IMR-90 (cell line): ENCODE data around the gene ADGRV1. TPM values are rescaled to one million over a fixed set of nuclear protein-coding genes. Genes with fewer than 3 reads are reported as not detected.

Experiments used
- ATAC-seq: fragments of 200-7000 bp; cut with Tn5 transposase; 2 replicates; pipeline ENCODE4 v1.9.1; 2020; ENCODE audit warnings: low read depth, mild to moderate bottlenecking, moderate library complexity
- BruUV-seq: library from RNA; stranded (reverse); fragments of 400-500 nt; replicated peaks from 2 replicates; lab custom pipeline; 2021; lab: Mats Ljungman, UMichigan
- CTCF ChIA-PET: fragments of 300-600 bp; formaldehyde crosslinking; extraction: SDS; loops from one replicate; lab custom pipeline; 2021; ENCODE audit warnings: antibody characterized with exemption; lab: Yijun Ruan, JAX
- POLR2A ChIA-PET: fragments of 300-600 bp; sonication (Branson Sonifier 250); formaldehyde crosslinking; loops from one replicate; lab custom pipeline; 2022; ENCODE audit warnings: antibody characterized with exemption; ENCODE audit not compliant: unreplicated experiment; lab: Charles Lee
- DNase-seq: peaks from one replicate; pipeline ENCODE4 v3.0.0; 2013
- H2AFZ ChIP-seq: replicated peaks from 2 replicates; pipeline ENCODE3; 2013; ENCODE audit warnings: low read length, mild to moderate bottlenecking; ENCODE audit not compliant: poor library complexity
- H2AK5ac ChIP-seq: 2 replicates; pipeline ENCODE4 v1.6.1; 2013; ENCODE audit warnings: low read depth, low read length, inconsistent platforms
- H2AK9ac ChIP-seq: replicated peaks from 2 replicates; pipeline ENCODE3; 2013; ENCODE audit warnings: mild to moderate bottlenecking, low read depth, low read length, moderate library complexity; ENCODE audit not compliant: poor library complexity
- H2BK120ac ChIP-seq: 2 replicates; pipeline ENCODE4 v1.6.1; 2013; ENCODE audit warnings: low read depth, low read length, inconsistent platforms
- H2BK15ac ChIP-seq: 3 replicates; pipeline ENCODE4 v1.6.1; 2013; ENCODE audit warnings: low read depth, low read length, inconsistent platforms
- H2BK20ac ChIP-seq: 2 replicates; pipeline ENCODE4 v1.6.1; 2013; ENCODE audit warnings: low read depth, mild to moderate bottlenecking, inconsistent platforms, low read length, moderate library complexity
- H2BK5ac ChIP-seq: 2 replicates; pipeline ENCODE4 v1.6.1; 2013; ENCODE audit warnings: mild to moderate bottlenecking, low read depth, low read length, inconsistent platforms; ENCODE audit not compliant: poor library complexity, severe bottlenecking
- H3K14ac ChIP-seq: replicated peaks from 2 replicates; pipeline ENCODE4 v1.6.1; 2013; ENCODE audit warnings: low read depth, low read length, inconsistent platforms
- H3K18ac ChIP-seq: 2 replicates; pipeline ENCODE4 v1.6.1; 2013; ENCODE audit warnings: low read depth, low read length, control low read depth
- H3K23ac ChIP-seq: 2 replicates; pipeline ENCODE4 v1.6.1; 2013; ENCODE audit warnings: low read depth, low read length, inconsistent platforms
- H3K27ac ChIP-seq: 2 replicates; pipeline ENCODE4 v1.5.1; 2013; ENCODE audit warnings: mild to moderate bottlenecking, control low read depth, low read length; ENCODE audit not compliant: insufficient read depth
- H3K27me3 ChIP-seq: 2 replicates; pipeline ENCODE4 v1.6.1; 2013; ENCODE audit warnings: low read length; ENCODE audit not compliant: control insufficient read depth, insufficient read depth
- H3K36me3 ChIP-seq: 2 replicates; pipeline ENCODE4 v1.6.1; 2013; ENCODE audit warnings: low read length, mixed read lengths; ENCODE audit not compliant: control insufficient read depth, insufficient read depth
- H3K4ac ChIP-seq: 2 replicates; pipeline ENCODE4 v1.6.1; 2013; ENCODE audit warnings: low read depth, low read length, inconsistent platforms
- H3K4me1 ChIP-seq: 2 replicates; pipeline ENCODE4 v1.6.1; 2013; ENCODE audit warnings: low read length, mixed read lengths; ENCODE audit not compliant: control insufficient read depth, insufficient read depth
- H3K4me2 ChIP-seq: 2 replicates; pipeline ENCODE4 v1.6.1; 2013; ENCODE audit warnings: low read depth, mild to moderate bottlenecking, control low read depth, low read length, moderate library complexity
- H3K4me3 ChIP-seq: 2 replicates; pipeline ENCODE4 v1.5.1; 2013; ENCODE audit warnings: low read depth, mild to moderate bottlenecking, control low read depth, low read length, moderate library complexity; ENCODE audit not compliant: insufficient read depth
- H3K56ac ChIP-seq: 2 replicates; pipeline ENCODE4 v1.6.1; 2013; ENCODE audit warnings: low read length, inconsistent platforms; ENCODE audit not compliant: insufficient read depth; ENCODE audit errors: extremely low read depth
- H3K79me1 ChIP-seq, 2 experiments: 2 replicates each; pipeline ENCODE4 v1.6.1; 2013; ENCODE audit warnings: low read length in 2 of 2, inconsistent platforms in 1 of 2, low read depth in 1 of 2
- H3K9ac ChIP-seq: 2 replicates; pipeline ENCODE4 v1.6.1; 2013; ENCODE audit warnings: low read depth, low read length, control low read depth
- H3K9me1 ChIP-seq: 2 replicates; pipeline ENCODE4 v1.6.1; 2013; ENCODE audit warnings: low read length, inconsistent platforms; ENCODE audit not compliant: insufficient read depth
- H3K9me3 ChIP-seq: 2 replicates; pipeline ENCODE4 v1.6.1; 2013; ENCODE audit warnings: low read length; ENCODE audit not compliant: control insufficient read depth, insufficient read depth
- H4K20me1 ChIP-seq: 2 replicates; pipeline ENCODE4 v1.6.1; 2013; ENCODE audit warnings: low read length, inconsistent platforms; ENCODE audit not compliant: insufficient read depth
- H4K5ac ChIP-seq: 2 replicates; pipeline ENCODE4 v1.6.1; 2013; ENCODE audit warnings: mild to moderate bottlenecking, low read depth, low read length, control low read depth
- H4K8ac ChIP-seq, 2 experiments: 2 replicates each; pipeline ENCODE4 v1.6.1; 2013; ENCODE audit warnings: low read depth in 2 of 2, low read length in 2 of 2, control low read depth in 1 of 2, inconsistent platforms in 1 of 2
- H4K91ac ChIP-seq: 2 replicates; pipeline ENCODE4 v1.6.1; 2013; ENCODE audit warnings: low read depth, low read length, inconsistent platforms; ENCODE audit not compliant: insufficient read depth
- BHLHE40 ChIP-seq: fragments of 150-350 bp; IDR thresholded peaks from 2 replicates; pipeline ENCODE4 v1.6.1; 2016; ENCODE audit warnings: mild to moderate bottlenecking, low read depth, low read length
- FOS ChIP-seq: fragments of 150-350 bp; IDR thresholded peaks from 2 replicates; pipeline ENCODE4 v1.6.1; 2016; ENCODE audit warnings: low read depth, low read length
- MXI1 ChIP-seq: IDR thresholded peaks from 2 replicates; pipeline ENCODE4 v1.6.1; 2012; ENCODE audit warnings: low read depth, mild to moderate bottlenecking, low read length, moderate library complexity, borderline replicate concordance
- POLR2A ChIP-seq: IDR thresholded peaks from 2 replicates; pipeline ENCODE4 v1.6.1; 2012; ENCODE audit warnings: mild to moderate bottlenecking, low read depth, low read length
- RFX5 ChIP-seq: IDR thresholded peaks from 2 replicates; pipeline ENCODE4 v1.8.0; 2012; ENCODE audit warnings: low read depth, mild to moderate bottlenecking, low read length, moderate library complexity
- USF2 ChIP-seq: fragments of 150-350 bp; IDR thresholded peaks from 2 replicates; pipeline ENCODE4 v1.6.1; 2017; ENCODE audit warnings: mild to moderate bottlenecking, antibody characterized with exemption, low read length, low read depth
- WGBS, 2 experiments: methylation state at CpG; one replicate each; pipeline versions ENCODE4 v1.1.5 to v1.1.7; 2013; ENCODE audit warnings: missing lambda C conversion rate in 2 of 2; ENCODE audit not compliant: insufficient read length in 1 of 2; ENCODE audit errors: extremely low coverage in 2 of 2; 5-methylcytosine and 5-hydroxymethylcytosine counted together
- dilution Hi-C: fragments of 300-500 bp; cut with HindIII; formaldehyde crosslinking; loops from one replicate; pipeline ENCODE4 v1.14.3; 2018; ENCODE audit warnings: low sequenced_read_pairs; ENCODE audit not compliant: unreplicated experiment
- in situ Hi-C: fragments of 300-500 bp; cut with MboI; formaldehyde crosslinking; loops from 3 replicates; pipeline ENCODE4 v1.14.3; 2019; ENCODE audit warnings: low sequenced_read_pairs, inconsistent platforms, mixed read lengths
- intact Hi-C: fragments of 100-400 bp; cut with micrococcal nuclease; formaldehyde crosslinking; loops from 2 replicates; pipeline ENCODE4 v1.10.0; 2022
- polyA plus RNA-seq, 3 experiments: library from polyadenylated mRNA; depleted of rRNA; stranded (reverse); fragments of >200 nt; gene quantifications; 2 replicates each; pipeline ENCODE4 v1.2.3, GENCODE V29; 2012; ENCODE audit warnings: low replicate concordance in 1 of 3
- total RNA-seq: library from RNA; depleted of rRNA; stranded (reverse); fragments of >200 nt; gene quantifications from 2 replicates; pipeline ENCODE4 v1.2.3, GENCODE V29; 2012; rRNA removed

Gene ADGRV1
- total and polyA plus RNA-seq, 2 of the 4 experiments (the other 2 are of a cell fraction), result under 0.01 TPM; not detected in 1

GRCh38 chr5:91212714-91213092 lies 654.1 kb downstream of the ADGRV1 start:
- Histone ChIP-seq H2AFZ (peak overlapping the region; percentile 9), H4K8ac (peak overlapping the region; percentile 21 to 37; a peak in 3 of 4 replicates), H3K9me1 (no peaks in the 10 kb centered on the region; the same call in 1 of the 2 replicates), H3K18ac (peak overlapping the region; percentile 93; the same call in 1 of the 2 replicates), H2AK5ac (no peak overlapping the region), H3K4me2 (peak overlapping the region; percentile 40), H3K27ac (peak overlapping the region; percentile 65; the same call in 1 of the 2 replicates), H3K36me3 (no peaks in the 10 kb centered on the region), H2BK15ac (peak overlapping the region; percentile 50; the same call in 2 of the 3 replicates), H3K23ac (0 out of 2 replicates have a peak overlapping the region, but pooled peaks have one; percentile 2), H3K14ac (peak overlapping the region; percentile 50), H3K4ac (peak overlapping the region; percentile 42; the same call in 1 of the 2 replicates), H4K5ac (peak overlapping the region; percentile 88), H3K56ac (no peak overlapping the region), H4K20me1 (no peaks in the 10 kb centered on the region), H3K4me3 (no peak overlapping the region), H3K9ac (no peak overlapping the region), H4K91ac (peak overlapping the region; percentile 16), H2BK5ac (peak overlapping the region; percentile 25), H3K27me3 (no peaks in the 10 kb centered on the region), H3K9me3 (no peaks in the 10 kb centered on the region), H3K79me1 (no peaks in the 10 kb centered on the region), H2AK9ac (no peak overlapping the region), H2BK20ac (peak overlapping the region; percentile 20), H3K4me1 (peaks cover 5% of the 10 kb centered on the region), H2BK120ac (peak overlapping the region; percentile 54; the same call in 1 of the 2 replicates)
- in situ Hi-C loops (no loop called here), dilution Hi-C loops (no loop called here), intact Hi-C loops (loop anchor here (5.0 kb wide), 1 partner anchor 170 kb away; the partner anchor contains the start of gene ARRDC3)
- DNase-seq (peak; percentile 94), ATAC-seq (peak; percentile 82)
- WGBS, 2 experiments, result no CpG with 5 or more reads among the region's 1 CpG
- TF ChIP-seq BHLHE40 (peak; percentile 57; the same call in 1 of the 2 replicates), RFX5 (no peak), MXI1 (no peak), POLR2A (no peak), FOS (peak; percentile 62; the same call in 1 of the 2 replicates), USF2 (peak; percentile 98)
- POLR2A ChIA-PET, result no interaction called here
- no TSS peak for BruUV-seq
- CTCF ChIA-PET, result interaction anchor here (1.6 kb wide), 1 partner anchor 172 kb away, joined by 3 read pairs; no protein-coding TSS in a partner anchor

Other genes with a start within 250 kb of the ADGRV1 start
- 1.1 and 2.5 TPM in 2 replicates for gene CETN3, start 149.0 kb upstream of the ADGRV1 start, total RNA-seq
- 5.9 and 6.5 TPM in 2 replicates for gene CETN3, start 149.0 kb upstream of the ADGRV1 start, polyA plus RNA-seq (2012; rRNA removed)
- gene MBLAC2, start 84.0 kb upstream of the ADGRV1 start, total RNA-seq, result 3.2 and 5.0 TPM in 2 replicates
- 2.5 and 3.0 TPM in 2 replicates for gene MBLAC2, start 84.0 kb upstream of the ADGRV1 start, polyA plus RNA-seq (2012; rRNA removed)
- 10.6 and 15.6 TPM in 2 replicates for gene POLR3G, start 83.9 kb upstream of the ADGRV1 start, total RNA-seq
- 11.5 and 11.6 TPM in 2 replicates for gene POLR3G, start 83.9 kb upstream of the ADGRV1 start, polyA plus RNA-seq (2012; rRNA removed)
- 21.1 and 35.6 TPM in 2 replicates for gene LYSMD3, start 29.2 kb upstream of the ADGRV1 start, total RNA-seq
- 7.7 and 10.2 TPM in 2 replicates for gene LYSMD3, start 29.2 kb upstream of the ADGRV1 start, polyA plus RNA-seq (2012; rRNA removed)